GM19463 (cell line): Measurements from ENCODE around the gene MRPS6.

Source experiments
- ATAC-seq: cut with Tn5 transposase; IDR thresholded peaks from one replicate; pipeline ENCODE4 v1.9.1; 2021; ENCODE audit warnings: mild to moderate bottlenecking, moderate library complexity; ENCODE audit not compliant: unreplicated experiment

Gene MRPS6

DNA sequence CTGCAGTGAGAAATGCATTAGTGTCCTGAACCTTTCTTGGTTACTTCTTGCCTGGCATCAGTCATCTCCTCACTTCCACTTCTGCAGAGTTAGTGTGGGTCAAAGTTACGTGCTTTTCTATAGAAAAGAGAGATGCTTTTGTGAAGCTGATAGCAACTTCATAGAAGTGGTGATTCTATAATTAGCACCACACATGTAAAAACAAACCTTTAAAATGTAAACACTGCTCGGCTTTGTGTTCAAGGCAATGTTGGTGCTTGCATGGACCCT lies 57.3 kb downstream of the MRPS6 start:
- no peak for ATAC-seq

- no peak for ATAC-seq
Measured at GRCh38 chr21:34131586-34131985, 58.2 kb downstream of the MRPS6 start.

GRCh38 chr21:34132202-34132601 lies 58.8 kb downstream of the MRPS6 start:
- ATAC-seq: no peak

DNA sequence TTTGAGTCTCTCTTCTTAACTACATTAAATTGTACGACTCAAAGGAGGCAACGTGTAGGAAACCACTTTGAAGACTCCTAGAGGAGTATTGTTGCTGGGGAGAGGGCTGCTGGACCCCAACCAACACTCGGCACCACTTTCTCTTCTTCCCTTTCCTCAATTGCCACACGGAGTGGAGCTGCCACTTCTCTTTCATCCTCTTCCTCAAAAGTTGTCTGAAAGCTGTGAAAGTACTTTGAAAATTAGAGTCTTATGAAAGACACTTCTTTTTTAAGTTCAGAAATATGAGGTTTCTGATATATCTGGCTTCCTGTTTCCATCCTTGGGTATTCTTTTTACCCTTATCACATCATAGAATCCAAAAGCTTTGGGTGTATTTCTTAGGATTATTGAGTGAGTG lies 59.5 kb downstream of the MRPS6 start:
- ATAC-seq: no peak

- no peak for ATAC-seq
Measured at GRCh38 chr21:34133392-34133791, 60.0 kb downstream of the MRPS6 start.

DNA sequence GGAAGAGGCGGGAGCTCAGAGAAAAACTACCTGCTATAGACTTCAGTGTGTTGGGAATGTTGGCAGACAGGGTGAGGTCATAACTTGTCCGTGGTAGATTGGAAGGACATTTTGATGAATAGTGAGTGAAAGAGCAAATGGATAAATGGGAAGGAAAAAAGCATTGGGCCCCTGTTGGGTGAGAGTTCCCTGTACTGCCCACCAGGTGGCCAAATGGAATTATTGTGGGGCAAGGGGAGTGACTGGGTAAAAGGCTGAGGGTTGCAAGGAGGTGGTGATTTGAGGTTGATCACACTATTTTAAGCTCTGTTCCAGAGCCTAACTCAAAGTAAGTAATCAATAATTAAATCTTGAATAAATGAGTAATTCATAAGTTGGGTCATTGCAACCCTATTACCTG lies 60.4 kb downstream of the MRPS6 start:
- ATAC-seq: no peak

- ATAC-seq: no peak
Measured at GRCh38 chr21:34135330-34135729, 62.0 kb downstream of the MRPS6 start.

GRCh38 chr21:34141373-34141772 lies 68.0 kb downstream of the MRPS6 start:
- no peak for ATAC-seq

- ATAC-seq: no peak
Measured at GRCh38 chr21:34143685-34144182, 70.4 kb downstream of the MRPS6 start.

DNA sequence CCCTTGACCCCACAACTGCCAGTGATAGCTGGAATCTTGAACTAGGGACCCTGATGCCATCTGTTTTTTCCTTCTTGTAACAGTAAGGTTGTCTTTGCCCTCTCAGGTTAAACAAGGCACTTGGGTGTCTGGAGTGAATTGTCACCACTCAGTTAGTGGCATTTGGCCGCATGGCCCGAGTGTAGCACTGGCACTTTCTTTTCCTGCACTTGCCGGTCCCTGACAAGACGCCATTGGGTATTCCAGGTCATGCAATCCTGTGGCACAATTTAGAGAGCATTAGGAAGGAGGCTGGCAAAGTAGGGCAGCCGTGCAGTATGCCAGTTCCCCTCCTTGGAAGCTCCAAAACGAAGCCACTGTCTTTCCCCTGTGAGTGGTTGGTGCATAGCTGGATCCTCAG lies 70.8 kb downstream of the MRPS6 start:
- no peak for ATAC-seq

- no peak for ATAC-seq
Measured at GRCh38 chr21:34147792-34148418, 74.5 kb downstream of the MRPS6 start.

DNA sequence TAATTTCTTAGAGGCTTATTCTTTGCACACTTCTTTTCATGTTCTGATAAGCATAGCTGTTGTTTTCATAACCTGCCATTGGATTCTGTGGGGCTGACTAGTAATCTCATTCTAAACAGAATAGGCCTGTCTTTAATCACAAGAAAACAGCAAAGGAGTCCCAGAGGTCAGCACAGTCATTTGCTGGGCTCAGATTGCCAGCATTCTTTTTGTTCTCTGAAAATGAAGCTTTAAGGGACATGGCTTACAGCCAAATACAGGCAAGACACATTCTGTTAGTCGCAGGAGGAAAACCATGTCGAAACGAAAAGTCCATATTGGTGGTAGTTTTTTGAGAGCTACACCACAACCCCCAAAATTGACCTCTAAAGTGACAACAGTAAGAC lies 75.0 kb downstream of the MRPS6 start:
- no peak for ATAC-seq

GRCh38 chr21:34148826-34149558 lies 75.6 kb downstream of the MRPS6 start:
- ATAC-seq: no peak

- ATAC-seq: no peak
Measured at GRCh38 chr21:34152500-34152899, 79.1 kb downstream of the MRPS6 start.

DNA sequence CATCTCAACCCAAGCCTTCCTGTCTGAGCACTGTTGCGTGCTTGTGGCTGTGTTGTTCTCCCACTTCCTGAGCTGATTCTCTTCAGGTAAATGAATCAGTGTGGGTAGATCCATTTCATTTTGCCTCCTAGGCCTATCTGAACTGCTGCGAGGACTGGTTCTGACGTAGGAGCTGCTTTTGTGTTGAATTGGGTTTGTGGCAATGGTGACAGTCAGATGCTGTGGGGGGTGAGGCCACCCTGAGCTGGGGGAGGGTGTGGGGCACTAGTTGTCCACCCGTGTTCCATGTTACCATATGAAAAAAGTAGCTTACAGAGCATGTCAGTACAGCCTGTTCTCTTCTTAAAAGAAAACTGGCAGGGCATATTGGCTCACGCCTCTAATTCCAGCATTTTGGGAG lies 81.5 kb downstream of the MRPS6 start:
- no peak for ATAC-seq

DNA sequence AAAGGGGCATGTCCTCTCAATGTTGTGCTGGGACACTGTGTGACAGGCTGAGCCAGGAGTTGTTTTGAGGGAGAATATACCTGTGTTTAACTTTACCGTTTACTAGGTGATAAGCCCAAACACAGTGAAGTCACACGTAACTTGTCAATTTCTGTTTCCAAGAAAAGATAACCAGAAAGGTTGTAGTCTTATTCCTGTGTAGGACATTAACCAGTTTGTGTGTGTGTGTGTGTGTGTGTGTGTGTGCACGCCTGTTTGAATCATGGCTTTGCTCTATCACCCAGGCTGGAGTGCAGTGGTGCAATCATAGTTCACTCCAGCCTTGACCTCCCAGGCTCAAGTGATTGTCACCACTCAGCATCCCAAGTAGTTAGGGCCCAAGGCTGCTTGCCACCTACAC lies 83.6 kb downstream of the MRPS6 start:
- no peak for ATAC-seq

DNA sequence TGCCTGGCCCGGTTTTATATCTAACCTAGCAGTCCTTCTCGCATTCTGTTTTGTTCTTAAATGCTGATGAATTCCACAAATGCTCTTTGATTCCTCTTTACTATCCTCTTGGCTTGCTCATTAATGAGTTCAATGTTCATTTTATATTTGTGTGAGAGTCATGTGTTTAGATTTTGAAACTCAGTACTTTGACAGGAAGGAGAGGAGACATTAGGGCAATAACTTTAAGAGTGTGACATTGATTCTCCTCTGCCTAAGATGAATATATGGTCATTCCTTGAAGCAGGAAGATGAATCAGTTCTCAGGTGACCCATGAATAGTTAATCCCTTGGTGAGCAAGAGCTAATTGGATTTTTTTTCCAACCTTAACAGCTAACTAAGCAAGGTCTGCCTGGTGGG lies 84.1 kb downstream of the MRPS6 start:
- ATAC-seq: no peak

DNA sequence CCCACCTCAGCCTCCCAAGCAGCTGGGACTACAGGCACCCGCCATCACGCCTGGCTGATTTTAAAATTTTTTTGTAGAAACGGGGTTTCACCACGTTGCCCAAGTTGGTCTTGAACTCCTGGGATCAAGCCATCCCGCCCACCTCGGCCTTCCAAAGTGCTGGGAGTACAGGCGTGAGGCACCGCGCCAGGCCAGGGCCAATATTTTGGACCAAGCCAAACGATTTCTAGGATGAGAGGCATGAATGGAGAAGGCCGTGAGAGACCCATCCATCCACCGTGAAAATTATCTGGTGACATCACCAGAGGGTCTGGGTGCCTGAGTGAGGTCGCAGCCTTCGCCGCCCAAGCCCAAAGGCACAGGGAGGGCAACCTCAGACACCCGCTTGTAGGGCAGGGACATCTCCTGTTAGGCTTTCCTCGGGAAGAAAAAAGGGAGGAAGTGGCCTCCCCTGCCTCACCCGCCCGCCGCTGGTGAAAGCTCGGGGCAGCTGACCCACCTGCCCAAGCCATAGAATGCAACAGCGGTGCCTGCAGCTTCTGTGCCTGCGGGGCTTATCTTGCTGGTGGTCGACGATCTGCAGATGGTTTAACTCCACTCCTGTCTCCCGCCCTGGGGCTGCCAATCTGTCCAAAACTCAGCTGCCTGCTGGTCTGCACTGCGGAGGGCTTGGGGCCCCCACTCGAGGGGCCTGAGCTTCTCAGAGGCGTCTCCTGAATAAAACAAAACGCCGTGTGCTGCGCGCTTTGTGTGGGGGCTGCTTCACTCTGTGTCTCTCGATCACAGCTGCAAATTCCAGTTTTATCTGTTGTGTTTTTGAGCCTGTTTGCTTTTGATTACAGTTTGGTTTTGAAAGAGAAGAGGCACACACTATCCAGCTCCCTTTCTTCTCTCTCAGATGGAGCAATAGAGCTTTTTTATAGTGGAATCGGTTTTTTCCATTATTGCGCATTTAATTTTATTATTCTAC lies 85.8 kb downstream of the MRPS6 start:
- ATAC-seq: no peak

- no peak for ATAC-seq
Measured at GRCh38 chr21:34166468-34166867, 93.1 kb downstream of the MRPS6 start.

DNA sequence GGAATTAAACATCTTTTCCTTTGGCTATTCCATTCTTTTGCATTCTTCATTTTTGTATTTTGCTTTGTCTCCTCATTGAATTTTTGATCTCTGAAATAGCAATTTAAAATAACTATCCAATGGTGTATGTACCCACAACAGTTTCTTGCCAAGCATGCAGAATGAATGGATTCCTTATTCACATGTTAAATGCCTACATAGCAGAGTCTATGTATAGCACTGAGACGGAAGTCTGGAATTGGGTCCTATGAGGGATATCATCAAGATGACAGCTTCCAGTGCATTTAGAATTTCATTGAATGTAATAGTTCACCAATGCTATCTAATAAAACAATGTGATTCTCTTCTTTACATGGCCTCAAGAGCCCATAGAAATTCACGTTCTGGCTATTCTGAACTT lies 97.5 kb downstream of the MRPS6 start:
- no peak for ATAC-seq

GRCh38 chr21:34174470-34174869 lies 101.1 kb downstream of the MRPS6 start:
- no peak for ATAC-seq

DNA sequence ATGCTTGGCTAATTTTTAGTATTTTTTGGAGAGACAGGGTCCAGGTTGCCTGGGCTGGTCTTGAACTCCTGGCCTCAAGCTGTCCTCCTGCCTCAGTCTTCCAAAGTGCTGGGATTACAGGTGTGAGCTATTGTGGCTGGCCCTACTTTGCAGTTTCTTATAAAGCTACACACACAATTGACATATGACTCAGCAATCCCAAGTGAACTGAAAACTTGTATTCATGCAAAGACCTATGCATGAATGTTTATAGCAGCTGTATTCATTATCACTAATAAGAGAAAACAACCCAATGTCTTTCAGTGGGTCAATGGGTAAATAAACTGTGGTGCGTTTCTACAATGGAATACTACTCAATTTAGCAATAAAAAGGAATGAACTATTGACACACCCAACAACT lies 103.1 kb downstream of the MRPS6 start:
- ATAC-seq: no peak
